ENCODE measurements around the gene TBC1D30. TPM values are rescaled to one million over a fixed set of nuclear protein-coding genes. Genes with fewer than 3 reads are reported as not detected.
"Not testable (repeated sequence)": the region's sequence is repeated elsewhere in the genome, so short reads cannot be mapped to it uniquely, and the experiment has no call there.

The TBC1D30 gene, protein sequence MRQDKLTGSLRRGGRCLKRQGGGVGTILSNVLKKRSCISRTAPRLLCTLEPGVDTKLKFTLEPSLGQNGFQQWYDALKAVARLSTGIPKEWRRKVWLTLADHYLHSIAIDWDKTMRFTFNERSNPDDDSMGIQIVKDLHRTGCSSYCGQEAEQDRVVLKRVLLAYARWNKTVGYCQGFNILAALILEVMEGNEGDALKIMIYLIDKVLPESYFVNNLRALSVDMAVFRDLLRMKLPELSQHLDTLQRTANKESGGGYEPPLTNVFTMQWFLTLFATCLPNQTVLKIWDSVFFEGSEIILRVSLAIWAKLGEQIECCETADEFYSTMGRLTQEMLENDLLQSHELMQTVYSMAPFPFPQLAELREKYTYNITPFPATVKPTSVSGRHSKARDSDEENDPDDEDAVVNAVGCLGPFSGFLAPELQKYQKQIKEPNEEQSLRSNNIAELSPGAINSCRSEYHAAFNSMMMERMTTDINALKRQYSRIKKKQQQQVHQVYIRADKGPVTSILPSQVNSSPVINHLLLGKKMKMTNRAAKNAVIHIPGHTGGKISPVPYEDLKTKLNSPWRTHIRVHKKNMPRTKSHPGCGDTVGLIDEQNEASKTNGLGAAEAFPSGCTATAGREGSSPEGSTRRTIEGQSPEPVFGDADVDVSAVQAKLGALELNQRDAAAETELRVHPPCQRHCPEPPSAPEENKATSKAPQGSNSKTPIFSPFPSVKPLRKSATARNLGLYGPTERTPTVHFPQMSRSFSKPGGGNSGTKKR
- total RNA-seq, result under 1 TPM; 0.40 to 0.72 TPM

DNA sequence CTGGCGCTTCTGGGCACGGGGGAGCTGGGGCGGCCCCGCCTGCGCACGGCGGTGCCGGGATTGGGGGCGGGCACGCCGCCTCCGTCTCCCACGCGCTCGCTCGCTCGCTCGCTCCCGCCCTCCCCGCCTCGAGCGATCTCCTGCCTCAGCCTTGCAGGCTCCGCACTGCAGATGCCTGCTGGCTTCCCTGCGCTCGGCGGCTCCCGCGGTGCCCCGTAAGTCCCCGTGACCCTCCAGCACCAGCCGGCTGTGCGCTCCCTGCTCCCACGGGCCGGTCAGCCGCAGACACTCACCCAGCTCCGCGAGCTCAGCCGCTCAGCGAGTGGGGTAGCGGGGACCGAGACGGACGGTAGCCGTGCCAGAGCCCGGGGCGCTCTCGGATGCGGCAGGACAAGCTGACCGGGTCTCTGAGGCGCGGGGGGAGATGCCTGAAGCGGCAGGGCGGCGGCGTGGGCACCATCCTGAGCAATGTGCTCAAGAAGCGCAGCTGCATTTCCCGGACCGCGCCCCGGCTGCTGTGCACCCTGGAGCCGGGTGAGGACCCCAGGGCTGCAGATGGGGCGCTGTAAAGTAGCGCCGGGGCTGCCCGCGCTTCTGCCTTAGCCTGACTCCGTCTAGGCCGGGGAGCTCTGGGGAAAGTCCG is at the start of gene TBC1D30:
Gene TBC1D30, plus strand, starts transcription at position 148 of the 643 bp plus-strand sequence. Its CDS starts 233 bp downstream, at position 381.
- Mint-ChIP-seq H3K4me3 (peak within 1 kb of the TSS; percentile 72), H3K27ac (no peak within 1 kb of the TSS), H3K27me3 (peaks cover 47% of the 10 kb centered on the region), H3K9me3 (peaks cover 3% of the 10 kb centered on the region), H3K36me3 (ENCODE audit: low read depth) (no peaks in the 10 kb centered on the region), H3K4me1 (ENCODE audit: low read depth) (peaks cover 14% of the 10 kb centered on the region)
- intact Hi-C loops (cut with micrococcal nuclease), result no loop called here
- POLR2A ChIA-PET, result interaction anchor here (0.6 to 0.7 kb wide), 2 partner anchors 10 to 362 kb away, joined by 3 read pairs; no protein-coding TSS in a partner anchor
- peak; percentile 33 for DNase-seq
- no peak for TF ChIP-seq CTCF (IDR thresholded peaks at IDR 0.05)
- ATAC-seq, result peak; percentile 52
- CTCF ChIA-PET, result interaction anchor here (0.6 to 1.9 kb wide), 3 partner anchors 23 to 414 kb away, joined by 3 to 5 read pairs (median 5); no protein-coding TSS in a partner anchor

- H3K4me3 Mint-ChIP-seq; H3K36me3 Mint-ChIP-seq (ENCODE audit: low read depth); ATAC-seq; H3K27ac Mint-ChIP-seq; DNase-seq; intact Hi-C loops (cut with micrococcal nuclease); H3K4me1 Mint-ChIP-seq (ENCODE audit: low read depth); POLR2A ChIA-PET: not testable (repeated sequence)
- Mint-ChIP-seq H3K27me3 (peaks cover 52% of the 10 kb centered on the region), H3K9me3 (peaks cover 33% of the 10 kb centered on the region)
- CTCF ChIA-PET, result interaction anchor here (2.5 kb wide), 1 partner anchor 21 kb away, joined by 10 read pairs; no protein-coding TSS in a partner anchor
Observed at GRCh38 chr12:64775147-64775736, 49.2 kb upstream of the TBC1D30 start.

- DNase-seq (no peak), ATAC-seq (no peak)
- peaks cover 9% of the 10 kb centered on the region for H3K4me1 Mint-ChIP-seq (ENCODE audit: low read depth)
- no peak overlapping the region for H3K27ac Mint-ChIP-seq
- CTCF ChIA-PET, result interaction anchor here (1.2 to 4.2 kb wide), 3 partner anchors 9 to 22 kb away, joined by 3 to 36 read pairs (median 15); no protein-coding TSS in a partner anchor
- H3K36me3 Mint-ChIP-seq (ENCODE audit: low read depth), result peaks cover 2% of the 10 kb centered on the region
- TF ChIP-seq CTCF (IDR thresholded peaks at IDR 0.05), result no peak
- peaks cover 24% of the 10 kb centered on the region for H3K9me3 Mint-ChIP-seq
- H3K4me3 Mint-ChIP-seq, result peak overlapping the region; percentile 62
- intact Hi-C loops (cut with micrococcal nuclease), result no loop called here
- POLR2A ChIA-PET, result no interaction called here
- peaks cover 67% of the 10 kb centered on the region for H3K27me3 Mint-ChIP-seq
Observed at GRCh38 chr12:64779354-64779974, 45.0 kb upstream of the TBC1D30 start.

DNA sequence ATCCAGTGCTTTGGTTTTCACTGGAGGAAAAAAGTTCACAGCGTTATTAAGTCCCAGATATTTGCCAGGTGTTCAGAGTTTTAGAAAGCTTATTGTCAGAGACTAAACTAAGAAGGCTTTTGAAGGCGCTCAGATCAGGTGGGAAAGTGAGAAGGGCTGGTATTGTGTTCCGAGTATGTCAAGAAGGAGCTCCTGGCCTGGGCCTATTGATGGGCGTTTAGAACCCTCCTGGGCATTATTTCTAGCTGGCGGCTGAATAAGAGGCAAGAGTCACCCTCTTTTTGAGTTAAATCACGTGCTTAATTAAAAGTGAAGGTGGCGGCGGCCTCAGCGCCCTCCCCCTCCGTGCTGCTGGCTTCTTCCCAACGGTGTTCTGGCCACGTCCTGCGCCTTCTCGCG is 44.3 kb upstream of the TBC1D30 start:
- H3K36me3 Mint-ChIP-seq (ENCODE audit: low read depth), result peaks cover 2% of the 10 kb centered on the region
- ChIA-PET POLR2A (no interaction called here), CTCF (interaction anchor here (1.0 to 4.2 kb wide), 4 partner anchors 10 to 42 kb away, joined by 3 to 36 read pairs (median 9); no protein-coding TSS in a partner anchor)
- intact Hi-C loops (cut with micrococcal nuclease), result no loop called here
- peaks cover 23% of the 10 kb centered on the region for H3K9me3 Mint-ChIP-seq
- H3K27ac Mint-ChIP-seq, result no peak overlapping the region
- no peak for TF ChIP-seq CTCF (IDR thresholded peaks at IDR 0.05)
- ATAC-seq, result no peak
- peaks cover 9% of the 10 kb centered on the region for H3K4me1 Mint-ChIP-seq (ENCODE audit: low read depth)
- H3K4me3 Mint-ChIP-seq, result peak overlapping the region; percentile 62
- peak; percentile 5 for DNase-seq
- H3K27me3 Mint-ChIP-seq, result peaks cover 68% of the 10 kb centered on the region
